ENCODE data around the gene UBE2J2. TPM values are rescaled to one million over a fixed set of nuclear protein-coding genes. Genes with fewer than 3 reads are reported as not detected.

Gene UBE2J2
- total RNA-seq, 2 donors from 2014 or later = 50.6 to 57.7 TPM

GRCh38 chr1:1245817-1246576 is 27.7 kb downstream of the UBE2J2 start:
- ATAC-seq = no peak
- H3K9me3 ChIP-seq (ENCODE audit: control insufficient read depth, low read length, poor library complexity, severe bottlenecking) = no peaks in the 10 kb centered on the region
- H3K27me3 Mint-ChIP-seq = no peaks in the 10 kb centered on the region
- DNase-seq = no peak
- H3K27ac Mint-ChIP-seq = no peak overlapping the region
- H3K36me3 Mint-ChIP-seq (ENCODE audit: low read depth) = no peaks in the 10 kb centered on the region
- H3K4me1 Mint-ChIP-seq = peaks cover 3% of the 10 kb centered on the region
- no peak overlapping the region for H3K4me3 Mint-ChIP-seq

- H3K4me1 Mint-ChIP-seq = no peaks in the 10 kb centered on the region
- no peak for DNase-seq
- ATAC-seq = no peak
- no peaks in the 10 kb centered on the region for H3K9me3 ChIP-seq (ENCODE audit: control insufficient read depth, low read length, poor library complexity, severe bottlenecking)
- no peak overlapping the region for H3K4me3 Mint-ChIP-seq
- no peak overlapping the region for H3K27ac Mint-ChIP-seq
- no peaks in the 10 kb centered on the region for H3K27me3 Mint-ChIP-seq
- no peaks in the 10 kb centered on the region for H3K36me3 Mint-ChIP-seq (ENCODE audit: low read depth)
Measured at GRCh38 chr1:1245178-1245816, 28.4 kb downstream of the UBE2J2 start.

- Mint-ChIP-seq H3K4me3 (no peak overlapping the region), H3K4me1 (no peaks in the 10 kb centered on the region), H3K36me3 (ENCODE audit: low read depth) (no peaks in the 10 kb centered on the region), H3K27me3 (no peaks in the 10 kb centered on the region), H3K27ac (no peak overlapping the region)
- ATAC-seq = no peak
- DNase-seq = no peak
- no peaks in the 10 kb centered on the region for H3K9me3 ChIP-seq (ENCODE audit: control insufficient read depth, low read length, poor library complexity, severe bottlenecking)
Measured at GRCh38 chr1:1244192-1244811, 29.4 kb downstream of the UBE2J2 start.

GRCh38 chr1:1243807-1244191 is 29.9 kb downstream of the UBE2J2 start:
- no peak for ATAC-seq
- H3K4me3 Mint-ChIP-seq = no peak overlapping the region

GRCh38 chr1:1243266-1243660 is 30.4 kb downstream of the UBE2J2 start:
- no peaks in the 10 kb centered on the region for H3K27me3 Mint-ChIP-seq

More at GRCh38 chr1:1243807-1244191, 29.9 kb downstream of the UBE2J2 start:
- Mint-ChIP-seq H3K27me3 (no peaks in the 10 kb centered on the region), H3K27ac (no peak overlapping the region), H3K36me3 (ENCODE audit: low read depth) (no peaks in the 10 kb centered on the region), H3K4me1 (no peaks in the 10 kb centered on the region)
- DNase-seq = no peak
- H3K9me3 ChIP-seq (ENCODE audit: control insufficient read depth, low read length, poor library complexity, severe bottlenecking) = no peaks in the 10 kb centered on the region

GRCh38 chr1:1242461-1243265 is 31.0 kb downstream of the UBE2J2 start:
- no peaks in the 10 kb centered on the region for H3K27me3 Mint-ChIP-seq
- DNase-seq = no peak
- no peak for ATAC-seq
- no peaks in the 10 kb centered on the region for H3K36me3 Mint-ChIP-seq (ENCODE audit: low read depth)
- H3K4me3 Mint-ChIP-seq = no peak overlapping the region
- no peaks in the 10 kb centered on the region for H3K4me1 Mint-ChIP-seq
- no peaks in the 10 kb centered on the region for H3K9me3 ChIP-seq (ENCODE audit: control insufficient read depth, low read length, poor library complexity, severe bottlenecking)
- no peak overlapping the region for H3K27ac Mint-ChIP-seq

More at GRCh38 chr1:1243266-1243660, 30.4 kb downstream of the UBE2J2 start:
- H3K36me3 Mint-ChIP-seq (ENCODE audit: low read depth) = no peaks in the 10 kb centered on the region
- H3K27ac Mint-ChIP-seq = no peak overlapping the region
- DNase-seq (no peak), ATAC-seq (no peak)
- H3K4me1 Mint-ChIP-seq = no peaks in the 10 kb centered on the region
- H3K9me3 ChIP-seq (ENCODE audit: control insufficient read depth, low read length, poor library complexity, severe bottlenecking) = no peaks in the 10 kb centered on the region
- H3K4me3 Mint-ChIP-seq = no peak overlapping the region

GRCh38 chr1:1241588-1242219 is 31.9 kb downstream of the UBE2J2 start:
- ATAC-seq (no peak), DNase-seq (no peak)
- no peak overlapping the region for H3K27ac Mint-ChIP-seq
- H3K27me3 Mint-ChIP-seq = no peaks in the 10 kb centered on the region
- no peaks in the 10 kb centered on the region for H3K36me3 Mint-ChIP-seq (ENCODE audit: low read depth)
- no peaks in the 10 kb centered on the region for H3K9me3 ChIP-seq (ENCODE audit: control insufficient read depth, low read length, poor library complexity, severe bottlenecking)
- H3K4me1 Mint-ChIP-seq = no peaks in the 10 kb centered on the region
- no peak overlapping the region for H3K4me3 Mint-ChIP-seq

- no peaks in the 10 kb centered on the region for H3K4me1 Mint-ChIP-seq
- ATAC-seq (no peak), DNase-seq (no peak)
- H3K27me3 Mint-ChIP-seq = no peaks in the 10 kb centered on the region
- no peaks in the 10 kb centered on the region for H3K9me3 ChIP-seq (ENCODE audit: control insufficient read depth, low read length, poor library complexity, severe bottlenecking)
- no peak overlapping the region for H3K4me3 Mint-ChIP-seq
- no peaks in the 10 kb centered on the region for H3K36me3 Mint-ChIP-seq (ENCODE audit: low read depth)
- H3K27ac Mint-ChIP-seq = no peak overlapping the region
Measured at GRCh38 chr1:1240822-1241587, 32.6 kb downstream of the UBE2J2 start.

GRCh38 chr1:1240348-1240732 is 33.3 kb downstream of the UBE2J2 start:
- H3K9me3 ChIP-seq (ENCODE audit: control insufficient read depth, low read length, poor library complexity, severe bottlenecking) = no peaks in the 10 kb centered on the region
- Mint-ChIP-seq H3K4me1 (no peaks in the 10 kb centered on the region), H3K36me3 (ENCODE audit: low read depth) (no peaks in the 10 kb centered on the region), H3K27ac (no peak overlapping the region), H3K27me3 (no peaks in the 10 kb centered on the region), H3K4me3 (no peak overlapping the region)
- ATAC-seq = no peak
- no peak for DNase-seq

- DNase-seq (no peak), ATAC-seq (no peak)
- no peak overlapping the region for H3K27ac Mint-ChIP-seq
- H3K4me3 Mint-ChIP-seq = no peak overlapping the region
- H3K36me3 Mint-ChIP-seq (ENCODE audit: low read depth) = no peaks in the 10 kb centered on the region
- peaks cover 2% of the 10 kb centered on the region for H3K4me1 Mint-ChIP-seq
- no peaks in the 10 kb centered on the region for H3K27me3 Mint-ChIP-seq
- no peaks in the 10 kb centered on the region for H3K9me3 ChIP-seq (ENCODE audit: control insufficient read depth, low read length, poor library complexity, severe bottlenecking)
Measured at GRCh38 chr1:1239614-1240347, 33.9 kb downstream of the UBE2J2 start.

GRCh38 chr1:1239227-1239613 is 34.4 kb downstream of the UBE2J2 start:
- Mint-ChIP-seq H3K4me1 (peaks cover 7% of the 10 kb centered on the region), H3K27me3 (no peaks in the 10 kb centered on the region), H3K36me3 (ENCODE audit: low read depth) (no peaks in the 10 kb centered on the region), H3K4me3 (no peak overlapping the region), H3K27ac (no peak overlapping the region)
- no peak for ATAC-seq
- no peak for DNase-seq
- H3K9me3 ChIP-seq (ENCODE audit: control insufficient read depth, low read length, poor library complexity, severe bottlenecking) = no peaks in the 10 kb centered on the region

GRCh38 chr1:1238702-1239178 is 34.9 kb downstream of the UBE2J2 start:
- no peaks in the 10 kb centered on the region for H3K27me3 Mint-ChIP-seq
- no peak overlapping the region for H3K27ac Mint-ChIP-seq

More at GRCh38 chr1:1238702-1239178, 34.9 kb downstream of the UBE2J2 start:
- no peaks in the 10 kb centered on the region for H3K9me3 ChIP-seq (ENCODE audit: control insufficient read depth, low read length, poor library complexity, severe bottlenecking)
- Mint-ChIP-seq H3K4me1 (peaks cover 9% of the 10 kb centered on the region), H3K4me3 (no peak overlapping the region), H3K36me3 (ENCODE audit: low read depth) (no peaks in the 10 kb centered on the region)
- no peak for DNase-seq
- ATAC-seq = no peak
